GM21619 (cell line): ENCODE measurements around the gene MRPL58.
"Not testable (repeated sequence)": the region's sequence is repeated elsewhere in the genome, so short reads cannot be mapped to it uniquely, and the experiment has no call there.

Experiments
- ATAC-seq: cut with Tn5 transposase; IDR thresholded peaks from one replicate; pipeline ENCODE4 v1.9.1; 2021; ENCODE audit not compliant: unreplicated experiment

The MRPL58 gene

DNA sequence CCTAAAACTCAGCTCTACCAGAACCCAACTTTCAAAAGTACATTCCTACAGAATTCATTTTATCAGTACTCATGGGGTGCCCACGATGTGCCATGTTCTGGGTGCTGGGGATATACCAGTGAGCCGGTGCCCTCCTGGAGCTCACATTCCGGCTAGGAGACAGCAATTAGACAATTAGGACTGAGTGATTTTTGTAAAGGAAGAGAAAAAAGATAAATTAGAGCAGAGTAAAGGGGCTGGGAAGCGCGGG, 449 bp upstream of the MRPL58 start:
- no peak for ATAC-seq

- no peak for ATAC-seq
Observed at GRCh38 chr17:75013092-75013559, 656 bp downstream of the MRPL58 start.

GRCh38 chr17:75019146-75019545, 6.7 kb downstream of the MRPL58 start:
- ATAC-seq, result no peak

DNA sequence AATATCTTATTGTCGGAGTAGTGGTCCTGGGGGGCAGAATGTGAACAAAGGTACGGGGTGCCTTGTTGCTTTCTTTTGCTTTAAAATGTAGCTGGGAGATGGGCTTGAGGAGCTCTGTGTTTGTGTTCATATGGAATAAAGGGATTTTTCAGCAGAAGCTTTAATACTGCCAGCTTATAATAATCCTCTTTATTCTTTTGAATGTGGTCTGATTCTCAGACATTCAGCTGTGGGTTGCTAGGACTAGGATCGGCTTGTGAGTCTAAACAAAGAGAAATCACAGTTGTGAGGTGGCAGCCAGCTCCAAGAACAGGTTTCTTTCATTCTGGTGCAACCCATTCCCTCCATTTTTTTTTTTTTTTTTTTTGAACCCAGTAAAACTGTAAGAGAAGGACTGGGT, 7.2 kb downstream of the MRPL58 start:
- no peak for ATAC-seq

GRCh38 chr17:75020331-75021110, 8.1 kb downstream of the MRPL58 start:
- no peak for ATAC-seq

- ATAC-seq, result no peak
Observed at GRCh38 chr17:75024686-75025397, 12.4 kb downstream of the MRPL58 start.

DNA sequence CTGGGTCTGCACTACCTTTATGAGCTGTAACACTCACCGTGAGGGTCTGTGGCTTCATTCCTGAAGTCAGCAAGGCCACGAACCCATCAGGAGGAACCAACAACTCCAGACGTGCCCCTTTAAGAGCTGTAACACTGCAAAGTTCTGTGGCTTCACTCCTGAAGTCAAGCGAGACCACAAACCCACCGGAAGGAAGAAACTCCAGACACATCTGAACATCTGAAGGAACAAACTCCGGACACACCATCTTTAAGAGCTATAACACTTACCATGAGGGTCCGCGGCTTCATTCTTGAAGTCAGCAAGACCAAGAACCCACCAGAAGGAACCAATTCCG, 12.9 kb downstream of the MRPL58 start:
- not testable (repeated sequence) for ATAC-seq

- not testable (repeated sequence) for ATAC-seq
Observed at GRCh38 chr17:75026650-75027049, 14.2 kb downstream of the MRPL58 start.

DNA sequence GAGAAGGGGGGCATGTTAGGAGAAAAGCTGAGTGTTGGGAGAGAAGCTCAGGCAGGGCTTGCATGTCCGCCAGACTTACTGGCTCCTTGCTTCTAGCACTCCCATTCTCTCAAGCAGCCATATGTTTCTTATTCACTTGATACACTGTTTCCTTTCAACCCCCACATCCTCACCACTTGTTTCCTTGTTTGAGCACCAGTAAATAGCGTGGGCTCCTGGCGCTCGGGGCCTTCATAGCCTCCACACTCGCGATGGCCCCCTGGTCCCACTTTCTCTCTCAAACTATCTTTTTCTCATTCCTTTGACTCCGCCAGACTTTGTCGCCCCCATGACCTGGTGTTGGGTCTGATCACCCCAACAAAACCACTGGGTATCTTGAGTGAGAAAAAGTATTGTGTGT, 17.7 kb downstream of the MRPL58 start:
- no peak for ATAC-seq

DNA sequence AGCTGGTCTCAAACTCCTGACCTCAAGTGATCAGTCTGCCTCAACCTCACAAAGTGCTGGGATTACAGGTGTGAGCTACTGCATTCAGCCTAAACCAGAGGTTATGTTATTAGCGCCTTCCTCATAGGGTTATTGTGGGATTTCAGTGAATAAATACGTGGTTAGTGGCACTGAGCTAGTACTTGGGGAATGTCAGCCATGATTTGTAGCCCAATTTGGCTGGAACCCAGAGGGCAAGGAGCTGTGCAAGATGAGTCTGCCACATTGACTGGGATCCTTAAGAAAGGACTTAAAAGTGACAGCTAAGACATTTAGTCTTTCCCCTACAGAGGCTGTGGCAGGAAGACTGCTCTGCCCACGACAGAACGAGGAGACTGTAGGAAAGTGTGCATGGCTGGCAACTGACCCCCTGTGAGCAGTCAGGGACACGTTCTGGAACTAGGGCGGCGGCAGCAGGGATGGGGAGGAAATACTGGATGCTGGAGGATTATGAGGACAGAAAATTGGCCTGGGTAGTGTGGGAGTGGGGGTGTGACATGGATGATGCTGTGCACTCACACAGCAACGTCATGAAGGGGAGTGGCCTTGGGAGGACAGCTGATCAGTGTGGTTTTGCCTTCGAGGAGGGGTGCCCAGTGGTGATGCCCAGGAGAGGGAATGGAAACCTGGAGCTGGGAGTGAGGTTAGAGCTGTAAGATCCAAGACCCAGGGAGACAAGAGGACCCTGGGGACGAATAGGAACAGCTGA, 19.7 kb downstream of the MRPL58 start:
- ATAC-seq, result no peak

GRCh38 chr17:75032720-75033280, 20.3 kb downstream of the MRPL58 start:
- ATAC-seq, result no peak

DNA sequence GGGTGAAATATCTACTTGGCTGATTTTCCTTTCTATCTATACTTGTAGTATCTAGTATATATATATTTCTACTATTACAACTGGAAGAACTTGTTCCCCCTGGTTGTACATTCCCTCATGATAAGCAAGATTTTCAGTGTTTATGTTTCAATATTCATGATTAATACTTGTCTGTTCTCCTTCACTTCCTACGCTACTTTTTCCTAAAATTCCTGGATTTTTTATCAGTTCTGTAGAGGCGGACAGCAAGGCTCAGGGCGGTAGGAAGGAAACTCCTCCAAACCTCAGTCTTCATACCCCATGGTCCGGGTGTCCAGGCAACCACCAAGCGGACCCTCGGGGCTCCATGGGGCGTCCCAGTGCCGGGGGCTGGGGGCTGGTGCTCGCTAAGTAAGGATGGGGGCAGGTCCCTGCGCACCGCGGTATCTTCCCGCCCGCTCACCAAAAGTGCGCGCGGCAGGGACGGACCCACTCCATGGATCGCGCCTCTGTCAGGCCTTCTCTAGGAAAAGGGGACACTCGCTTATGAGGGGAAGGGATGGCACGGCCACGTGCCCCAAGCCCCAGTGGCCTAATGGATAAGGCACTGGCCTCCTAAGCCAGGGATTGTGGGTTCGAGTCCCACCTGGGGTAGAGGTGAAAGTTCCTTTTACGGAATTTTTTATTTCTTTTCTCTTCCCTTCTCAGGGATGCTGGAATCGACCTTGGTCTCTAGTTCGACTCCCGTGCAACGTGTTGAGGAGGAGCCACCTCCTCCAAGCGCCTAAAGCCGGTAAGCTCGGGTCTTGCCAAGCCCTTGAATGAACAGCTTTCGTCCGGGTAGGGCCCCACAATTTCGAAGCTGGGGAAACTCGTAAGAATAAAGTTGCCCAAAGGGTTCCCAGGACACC, 21.1 kb downstream of the MRPL58 start:
- peak; percentile 38 for ATAC-seq

DNA sequence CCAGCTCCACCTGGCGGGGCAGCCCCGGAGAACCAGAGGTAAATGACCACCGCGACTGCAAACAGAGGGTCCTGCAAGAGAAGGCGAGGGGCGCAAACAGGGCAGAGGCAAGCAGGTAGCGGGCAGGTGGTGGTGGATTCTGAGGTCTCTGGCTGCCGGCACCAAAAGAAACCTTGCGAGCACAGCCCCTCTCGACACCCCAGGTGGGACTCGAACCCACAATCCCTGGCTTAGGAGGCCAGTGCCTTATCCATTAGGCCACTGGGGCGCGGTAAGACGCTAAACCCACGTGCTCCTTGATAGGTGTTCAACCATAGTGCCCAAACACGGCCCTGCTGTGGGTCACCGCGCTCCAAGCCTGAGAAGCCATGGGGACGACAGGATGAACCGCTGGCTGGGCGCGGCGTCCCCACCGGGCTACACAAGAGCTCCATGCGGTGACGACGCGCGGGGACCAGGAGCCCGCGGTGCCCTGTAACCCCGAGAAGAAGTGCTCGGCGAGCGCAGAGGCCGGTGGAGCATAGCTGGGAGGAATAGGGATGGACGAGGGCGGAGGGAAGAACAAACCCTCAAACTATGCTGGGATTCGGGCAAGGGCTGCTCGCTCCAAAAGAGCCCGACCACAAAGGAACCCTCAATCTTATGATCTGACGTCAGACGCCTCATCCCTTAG, 21.9 kb downstream of the MRPL58 start:
- ATAC-seq, result peak; percentile 72

GRCh38 chr17:75036643-75037268, 24.3 kb downstream of the MRPL58 start:
- no peak for ATAC-seq

- no peak for ATAC-seq
Observed at GRCh38 chr17:75039238-75039637, 26.8 kb downstream of the MRPL58 start.

DNA sequence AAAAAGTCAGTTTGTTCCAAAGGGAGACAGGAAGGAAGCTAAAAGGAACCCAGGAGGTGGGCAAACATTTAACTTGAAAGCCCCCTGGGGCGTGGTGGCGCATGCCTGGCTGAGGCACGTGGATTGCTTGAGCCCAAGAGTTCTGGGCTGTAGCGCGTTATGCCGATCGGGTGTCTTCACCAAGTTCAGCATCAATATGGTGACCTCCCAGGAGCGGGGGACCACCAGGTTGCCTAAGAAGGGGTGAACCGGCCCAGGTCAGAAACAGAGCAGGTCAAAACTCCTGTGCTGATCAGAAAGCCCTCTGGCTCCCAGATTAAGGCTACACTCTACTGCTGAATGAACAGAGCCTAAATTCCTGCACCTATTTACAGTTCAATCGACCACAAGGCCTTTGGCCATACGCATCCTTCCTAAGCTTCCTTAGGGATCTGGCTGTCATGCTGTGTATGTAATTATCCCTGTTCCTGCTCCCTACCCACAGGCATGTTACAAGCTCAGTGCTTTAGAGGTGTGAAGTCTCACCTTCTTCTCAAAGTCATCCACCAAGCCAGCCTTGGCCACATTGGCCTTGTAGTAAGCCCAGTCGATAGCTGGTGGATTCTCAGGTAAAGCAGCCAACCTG, 29.3 kb downstream of the MRPL58 start:
- ATAC-seq, result no peak

DNA sequence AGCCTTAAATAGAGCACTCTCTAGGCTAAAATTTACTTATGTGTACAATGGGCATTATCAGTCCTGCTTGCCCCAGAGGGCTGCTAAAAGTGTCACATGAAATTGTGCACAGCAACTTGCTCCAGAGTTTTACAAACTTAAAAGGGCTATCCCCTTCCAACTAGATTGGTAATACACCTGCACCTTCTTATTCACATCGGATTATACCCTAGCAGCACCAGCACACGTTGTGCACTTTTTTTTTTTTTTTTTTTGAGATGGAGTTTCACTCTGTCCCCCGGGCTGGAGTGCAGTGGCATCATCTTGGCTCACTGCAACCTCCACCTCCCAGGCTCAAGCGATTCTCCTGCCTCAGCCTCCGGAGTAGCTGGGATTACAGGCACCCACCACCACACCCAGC, 31.3 kb downstream of the MRPL58 start:
- not testable (repeated sequence) for ATAC-seq

- ATAC-seq, result no peak
Observed at GRCh38 chr17:75044716-75045115, 32.2 kb downstream of the MRPL58 start.

DNA sequence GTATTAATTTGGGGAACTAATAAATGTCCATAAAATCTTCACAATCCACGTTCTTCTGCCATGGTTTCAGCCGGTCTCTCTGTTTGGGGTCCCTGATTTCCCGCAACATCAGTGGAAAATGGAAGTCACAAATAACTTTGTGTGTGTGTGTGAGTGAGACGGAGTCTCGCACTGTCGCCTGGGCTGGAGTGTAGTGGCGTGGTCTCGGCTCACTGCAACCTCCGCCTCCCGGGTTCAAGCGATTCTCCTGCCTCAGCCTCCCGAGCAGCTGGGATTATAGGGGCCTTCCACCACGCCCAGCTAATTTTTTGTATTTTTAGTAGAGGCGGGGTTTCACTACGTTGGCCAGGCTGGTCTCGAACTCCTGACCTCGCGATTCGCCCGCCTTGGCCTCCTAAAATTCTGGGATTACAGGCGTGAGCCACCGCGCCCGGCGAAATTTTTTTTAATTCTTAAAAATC, 33.5 kb downstream of the MRPL58 start:
- not testable (repeated sequence) for ATAC-seq
